ENCODE measurements around the gene SNIP1. TPM values are rescaled to one million over a fixed set of nuclear protein-coding genes. Genes with fewer than 3 reads are reported as not detected.
A peak's percentile ranks its signal among the peaks of the same experiment; 100 is the strongest.

SNIP1 gene
- total RNA-seq, 1 donor from 2014 or later = 13.9 TPM

GRCh38 chr1:37498872-37499617 is 55.0 kb downstream of the SNIP1 start:
- ATAC-seq (peak; percentile 75 to 82), DNase-seq (no peak)
- TF ChIP-seq CTCF (IDR thresholded peaks at IDR 0.05) = no peak
- intact Hi-C loops (cut with DNase I) = no loop called here
- Histone ChIP-seq H3K9me3 (no peaks in the 10 kb centered on the region), H3K27me3 (ENCODE audit: low read depth) (no peaks in the 10 kb centered on the region), H3K4me3 (no peak overlapping the region), H3K27ac (no peak overlapping the region), H3K36me3 (peaks cover 95% of the 10 kb centered on the region), H3K4me1 (peaks cover 21% of the 10 kb centered on the region)

- H3K27ac ChIP-seq = no peak overlapping the region
- H3K4me3 ChIP-seq = no peak overlapping the region
- intact Hi-C loops (cut with DNase I) = no loop called here
- H3K27me3 ChIP-seq (ENCODE audit: low read depth) = no peaks in the 10 kb centered on the region
- peaks cover 95% of the 10 kb centered on the region for H3K36me3 ChIP-seq
- no peaks in the 10 kb centered on the region for H3K9me3 ChIP-seq
- no peak for DNase-seq
- ATAC-seq = peak in 1 of 2 donors; percentile 73
- no peak for TF ChIP-seq CTCF (IDR thresholded peaks at IDR 0.05)
- H3K4me1 ChIP-seq = peaks cover 21% of the 10 kb centered on the region
Observed at GRCh38 chr1:37497832-37498231, 56.3 kb downstream of the SNIP1 start.

- no peak for TF ChIP-seq CTCF (IDR thresholded peaks at IDR 0.05)
- Histone ChIP-seq H3K36me3 (peaks cover 97% of the 10 kb centered on the region), H3K9me3 (no peaks in the 10 kb centered on the region), H3K4me3 (no peak overlapping the region), H3K4me1 (peaks cover 21% of the 10 kb centered on the region), H3K27me3 (ENCODE audit: low read depth) (no peaks in the 10 kb centered on the region), H3K27ac (no peak overlapping the region)
- no peak for DNase-seq
- intact Hi-C loops (cut with DNase I) = no loop called here
- ATAC-seq = no peak
Observed at GRCh38 chr1:37495875-37496274, 58.2 kb downstream of the SNIP1 start.

GRCh38 chr1:37493336-37494098 is 60.6 kb downstream of the SNIP1 start:
- DNase-seq (no peak), ATAC-seq (no peak)
- Histone ChIP-seq H3K4me3 (no peak overlapping the region), H3K4me1 (peaks cover 7% of the 10 kb centered on the region), H3K27me3 (ENCODE audit: low read depth) (no peaks in the 10 kb centered on the region), H3K36me3 (peaks cover 90% of the 10 kb centered on the region), H3K27ac (no peak overlapping the region), H3K9me3 (no peaks in the 10 kb centered on the region)
- TF ChIP-seq CTCF (IDR thresholded peaks at IDR 0.05) = no peak
- intact Hi-C loops (cut with DNase I) = no loop called here

GRCh38 chr1:37487619-37487984 is 66.5 kb downstream of the SNIP1 start:
- Histone ChIP-seq H3K27ac (peak overlapping the region; percentile 77), H3K9me3 (no peaks in the 10 kb centered on the region), H3K4me3 (no peak overlapping the region), H3K4me1 (peaks cover 41% of the 10 kb centered on the region), H3K27me3 (ENCODE audit: low read depth) (no peaks in the 10 kb centered on the region), H3K36me3 (peaks cover 56% of the 10 kb centered on the region)
- intact Hi-C loops (cut with DNase I) = no loop called here
- DNase-seq (no peak), ATAC-seq (no peak)
- TF ChIP-seq CTCF (IDR thresholded peaks at IDR 0.05) = no peak
